Activated naive CD8-positive, alpha-beta T cell treated with anti-CD3 and anti-CD28 coated beads, Interleukin-2, amount 50 U/mL, for 16 hours (primary cell): ENCODE results near the gene NOC4L.
"Not testable (repeated sequence)": the region's sequence is repeated elsewhere in the genome, so short reads cannot be mapped to it uniquely, and the experiment has no call there.

Experiments
- DNase-seq: peaks from one replicate; pipeline ENCODE4 v3.0.0-alpha.2; 2020; ENCODE audit warnings: low read depth, low spot score

The NOC4L gene

DNA sequence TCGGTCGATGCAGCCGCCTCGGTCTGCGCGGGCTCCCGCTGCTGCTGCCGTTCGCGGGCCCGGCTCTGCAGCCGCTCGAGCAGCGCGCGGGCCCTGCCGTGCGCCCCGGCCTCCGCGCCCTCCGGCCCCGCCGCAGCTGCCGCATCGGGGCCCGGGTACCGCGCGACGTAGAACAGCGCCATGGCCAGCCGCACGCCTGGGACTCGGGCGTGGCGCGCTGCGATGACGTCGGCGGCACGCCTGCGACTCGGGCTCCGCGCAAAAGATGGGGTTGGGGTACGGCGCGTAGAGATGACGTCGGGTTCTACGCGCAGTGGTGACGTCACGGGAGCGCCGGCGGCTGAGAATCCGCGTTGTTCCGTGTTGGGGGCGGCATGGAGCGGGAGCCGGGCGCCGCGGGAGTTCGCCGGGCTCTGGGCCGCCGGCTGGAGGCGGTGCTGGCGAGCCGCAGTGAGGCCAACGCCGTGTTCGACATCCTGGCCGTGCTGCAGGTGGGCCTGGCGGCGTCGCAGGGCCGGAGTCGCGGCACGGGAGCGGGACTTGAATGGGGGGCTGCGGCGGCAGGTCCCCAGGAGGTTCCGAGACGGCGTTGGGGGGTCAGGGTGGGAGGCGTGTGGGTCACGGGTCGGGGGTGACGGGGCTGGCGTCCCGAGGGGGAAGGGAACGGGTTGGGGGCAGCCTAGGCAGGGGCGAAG, at the start of gene NOC4L, which contains the start of gene DDX51:
NOC4L (plus strand) TSS at position 343 of the 695 bp plus-strand sequence; CDS start at position 375, 32 bp downstream.
DDX51 (minus strand) TSS at position 205 of the 695 bp plus-strand sequence; CDS start at position 182, 23 bp downstream.
- DNase-seq = peak; percentile 91

DNA sequence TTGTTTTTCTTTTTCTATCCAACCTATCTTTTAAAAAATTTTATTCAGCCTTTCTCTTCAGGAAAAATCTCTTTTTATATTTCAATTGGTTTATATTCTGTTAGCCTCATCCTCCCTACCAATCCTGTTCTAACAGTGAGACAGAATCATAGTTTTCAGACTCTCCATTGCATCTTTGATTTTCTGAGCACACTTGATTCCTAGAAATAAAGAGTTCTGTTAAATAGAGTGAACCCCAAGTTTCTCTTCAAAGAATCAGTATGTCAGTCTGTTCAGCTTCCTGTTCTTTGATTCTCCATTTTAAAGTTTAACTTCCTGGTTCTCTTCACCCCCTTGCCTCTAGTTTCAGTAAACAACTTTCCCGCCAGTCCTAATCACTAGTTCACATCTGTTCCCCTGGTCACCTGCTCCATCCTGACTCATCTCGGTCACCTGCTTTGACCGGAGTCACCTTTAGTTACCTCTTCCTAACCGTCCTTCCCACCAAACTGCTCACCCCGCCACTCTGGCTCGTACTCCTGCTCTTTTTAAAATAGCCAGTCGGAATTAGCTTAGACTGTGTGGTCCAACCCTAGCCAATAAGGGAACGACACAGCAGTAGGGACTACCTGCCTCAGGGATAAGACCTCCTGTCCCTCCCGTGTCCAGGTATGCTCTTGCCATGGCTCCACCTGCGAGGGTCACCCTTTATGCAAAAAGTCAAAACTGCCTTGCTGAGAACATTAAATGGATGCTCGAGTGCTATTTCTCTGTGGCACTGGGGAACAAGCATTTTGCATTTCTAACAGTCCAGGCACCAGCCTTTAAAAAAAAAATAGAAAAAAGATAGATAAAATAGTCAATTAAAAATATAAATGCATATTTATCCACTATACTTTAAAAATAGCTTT, 48.5 kb upstream of the NOC4L start:
- no peak for DNase-seq

DNA sequence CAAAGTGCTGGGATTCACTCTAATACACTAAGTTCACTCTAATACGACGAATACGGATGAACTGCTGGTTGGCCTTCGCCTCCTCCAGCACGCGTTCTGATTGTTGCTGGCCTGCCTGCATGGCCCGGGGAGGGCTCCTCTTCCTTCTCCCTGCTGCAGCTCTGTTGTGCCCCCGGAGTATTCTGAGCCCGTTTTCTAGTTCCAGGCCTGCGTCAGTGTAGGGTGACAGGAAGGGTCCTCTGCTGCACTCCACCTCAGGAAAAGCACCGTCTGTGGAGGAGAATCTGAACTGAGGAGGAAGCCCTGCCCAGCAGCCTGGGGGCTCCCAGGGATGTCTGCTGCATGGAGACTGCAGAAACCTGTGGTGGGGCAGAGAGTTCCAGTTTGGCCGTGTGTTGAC, 44.5 kb upstream of the NOC4L start:
- no peak for DNase-seq

DNA sequence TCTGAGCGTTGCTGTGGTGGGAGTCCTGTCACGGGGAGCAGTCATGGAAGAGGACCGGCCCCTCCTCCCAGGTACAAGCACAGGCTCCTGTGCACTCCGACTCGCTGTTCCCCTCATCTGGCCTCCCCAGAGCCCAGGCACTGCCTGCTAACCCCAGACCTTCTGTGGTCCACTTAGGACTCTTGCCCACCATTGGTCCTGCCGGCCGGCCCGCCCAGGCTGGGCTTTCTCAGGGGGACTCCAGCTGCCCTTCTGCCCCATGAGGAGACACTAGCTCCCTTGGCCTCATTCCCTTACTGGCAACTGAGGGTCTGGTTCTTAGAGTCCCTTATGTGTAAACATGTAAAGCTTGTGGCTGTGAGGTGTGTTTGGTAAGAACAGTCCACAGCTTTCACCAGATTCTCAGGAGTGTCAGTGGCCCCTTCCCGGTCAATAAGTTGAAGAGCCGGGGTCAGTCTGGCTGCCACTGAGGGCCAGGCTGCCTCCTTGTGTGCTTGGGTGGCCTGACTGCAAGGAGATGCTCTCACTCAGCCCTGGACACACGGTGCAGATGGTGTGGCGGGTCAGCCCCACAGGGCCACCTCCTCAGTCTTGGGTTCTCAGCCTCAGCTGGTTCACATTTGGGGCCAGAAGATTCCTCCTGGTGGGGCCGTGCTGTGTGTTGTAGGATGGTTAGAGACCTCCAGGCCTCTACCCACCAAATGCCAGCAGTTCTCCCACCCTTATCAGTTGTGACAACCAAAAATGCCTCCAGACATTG, 43.8 kb upstream of the NOC4L start:
- DNase-seq = no peak

DNA sequence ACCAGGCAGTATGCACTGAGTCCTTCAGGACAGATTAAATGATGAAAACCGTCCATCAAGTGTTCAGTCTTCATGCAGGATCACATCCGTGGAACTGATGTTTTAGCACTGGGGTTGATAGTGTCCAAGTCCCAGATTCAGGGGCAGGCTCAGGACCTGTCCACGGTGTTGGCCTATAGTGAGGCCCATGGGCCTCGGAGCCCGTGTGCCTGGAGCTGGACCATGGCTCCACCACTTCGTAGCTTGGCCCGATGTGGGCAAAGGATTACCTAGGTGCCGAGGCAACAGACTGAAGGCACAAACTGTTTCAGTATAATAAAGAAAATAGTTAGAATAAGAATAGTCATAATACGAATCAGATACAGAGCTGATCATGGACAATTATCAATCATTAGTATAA, 42.0 kb upstream of the NOC4L start:
- DNase-seq = no peak

DNA sequence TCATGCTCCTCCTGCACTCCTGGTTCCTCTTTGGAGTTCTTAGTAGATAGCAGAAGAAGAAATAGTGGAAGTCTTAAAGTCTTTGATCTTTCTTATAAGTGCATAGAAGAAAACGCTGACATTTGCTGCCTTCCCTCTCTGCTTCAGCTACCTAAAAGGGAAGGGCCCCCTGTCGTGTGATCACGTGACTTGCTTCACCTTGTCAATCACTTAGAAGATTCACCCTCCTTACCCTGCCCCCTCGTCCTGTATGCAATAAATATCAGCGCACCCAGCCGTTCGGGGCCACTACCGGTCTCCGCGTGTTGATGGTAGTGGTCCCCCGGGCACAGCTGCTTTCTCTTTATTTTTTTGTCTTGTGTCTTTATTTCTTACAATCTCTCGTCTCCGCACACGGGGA, 41.2 kb upstream of the NOC4L start:
- DNase-seq = not testable (repeated sequence)

DNA sequence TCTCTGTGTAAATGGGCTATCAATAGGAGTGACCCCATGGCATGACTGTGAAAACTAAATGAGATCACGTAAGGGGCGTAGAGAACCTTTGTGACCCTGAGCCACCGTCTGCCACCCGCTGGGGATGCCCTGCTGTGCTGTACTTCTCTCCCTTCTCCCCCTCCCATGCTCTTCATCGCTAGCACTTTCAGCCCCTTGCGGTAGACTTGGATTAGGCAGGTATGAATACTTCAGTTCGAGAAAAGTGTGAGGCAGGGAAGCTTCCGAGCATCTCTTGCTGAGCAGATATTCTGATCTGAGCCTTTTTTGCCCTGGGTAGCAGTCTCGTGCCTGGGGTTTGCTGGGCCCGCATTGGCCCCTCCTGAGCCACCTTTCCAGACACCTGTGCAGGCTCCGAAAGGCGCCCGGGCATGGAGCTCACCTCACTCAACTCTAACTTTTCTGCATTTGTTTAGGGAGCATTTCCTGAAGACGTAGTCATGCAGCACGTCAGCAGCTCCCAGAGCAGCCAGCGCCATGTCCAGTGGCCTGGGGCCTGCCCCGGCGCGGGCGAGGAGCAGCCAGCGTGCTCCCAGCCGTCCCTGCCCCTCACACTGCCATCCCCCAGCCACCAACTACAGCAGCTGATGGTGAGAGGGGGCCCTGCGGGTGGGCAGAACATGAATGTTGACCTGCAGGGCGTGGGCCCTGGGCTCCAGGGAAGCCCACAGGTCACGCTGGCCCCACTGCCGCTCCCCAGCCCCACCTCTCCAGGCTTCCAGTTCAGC, 40.5 kb upstream of the NOC4L start:
- no peak for DNase-seq

DNA sequence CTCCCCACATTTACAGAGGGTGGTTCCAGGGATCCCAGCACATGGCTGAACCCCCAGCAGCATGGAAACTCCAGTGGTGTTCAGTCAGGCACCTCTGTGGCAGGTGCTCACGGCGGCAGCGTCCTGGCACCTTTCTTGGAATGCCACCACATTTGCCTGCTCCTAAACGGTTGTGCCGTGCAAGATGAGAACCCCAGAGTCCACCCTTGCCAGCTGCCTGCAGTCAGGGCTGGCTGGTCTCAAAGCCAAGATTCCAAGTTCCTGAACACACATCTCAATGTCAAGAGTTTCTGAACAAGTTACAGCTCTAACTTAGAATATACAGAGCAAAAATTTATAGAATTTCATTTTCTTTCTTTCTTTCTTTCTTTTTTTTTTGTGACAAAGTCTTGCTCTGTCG, 38.8 kb upstream of the NOC4L start:
- DNase-seq = no peak

DNA sequence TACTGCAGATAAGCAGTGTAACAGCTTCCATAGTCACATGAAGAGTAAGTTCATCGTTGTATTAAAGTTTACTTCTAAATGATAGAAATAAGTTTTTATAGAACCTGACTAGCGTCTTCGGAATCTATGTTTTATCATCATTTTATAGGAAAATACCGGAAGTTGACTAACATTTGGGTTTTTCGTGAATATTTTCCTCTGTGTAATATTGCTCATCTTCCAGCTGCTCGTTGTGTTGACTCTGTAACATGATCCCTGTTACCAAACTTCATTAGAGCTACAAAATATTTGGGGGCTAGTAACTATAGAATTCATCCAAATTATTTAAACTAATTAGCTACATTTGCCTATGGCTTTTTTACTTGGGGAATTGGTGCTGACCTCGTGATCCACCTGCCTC, 37.3 kb upstream of the NOC4L start:
- no peak for DNase-seq

DNA sequence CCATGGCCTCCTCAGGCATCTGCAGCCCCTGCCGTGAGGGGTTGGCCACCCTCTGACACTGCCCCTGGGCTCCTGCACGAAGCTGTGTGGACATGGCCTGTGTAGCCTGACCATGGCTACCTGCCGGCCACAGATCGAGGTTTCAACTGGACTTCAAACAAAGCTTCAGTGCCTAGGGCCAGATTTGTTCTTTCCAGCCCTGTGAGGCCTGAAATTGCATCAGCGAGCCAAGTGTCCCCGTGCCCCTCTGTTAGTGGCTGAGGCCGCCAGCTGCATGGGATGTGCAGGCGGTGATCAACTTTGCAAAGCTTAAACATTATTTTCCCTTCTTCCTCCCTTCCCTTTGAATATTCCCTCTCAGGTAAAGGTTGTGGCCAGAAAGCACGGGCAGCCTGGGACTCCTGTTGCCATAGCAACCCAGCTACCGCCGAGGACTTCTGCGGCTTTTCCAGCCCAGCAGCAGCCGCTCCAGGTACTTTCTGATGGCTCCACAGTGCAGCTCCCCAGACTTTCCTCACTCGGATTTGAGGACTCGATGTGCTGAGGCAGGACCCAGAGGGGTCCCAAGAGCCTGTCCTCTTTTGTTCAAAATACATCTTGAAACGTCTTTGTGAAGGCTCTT, 35.9 kb upstream of the NOC4L start:
- no peak for DNase-seq

DNA sequence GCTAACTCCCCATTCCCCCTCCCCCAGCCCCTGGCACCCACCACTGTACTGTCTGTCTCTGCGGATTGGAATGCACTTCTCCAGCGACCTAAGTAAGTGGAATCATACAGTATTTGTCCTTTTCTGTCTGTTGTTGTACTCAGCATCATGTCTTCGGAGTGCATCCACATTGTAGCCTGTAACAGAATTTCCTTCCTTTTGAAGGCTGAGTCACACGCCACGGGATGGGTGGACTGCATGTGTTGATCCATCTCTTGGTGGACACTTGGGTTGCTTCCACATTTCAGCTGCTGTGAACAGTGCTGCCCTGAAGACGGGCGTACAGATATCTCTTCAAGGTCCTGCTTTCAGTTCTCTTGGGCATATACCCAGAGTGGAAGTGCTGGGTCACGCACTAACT, 34.5 kb upstream of the NOC4L start:
- DNase-seq = no peak

DNA sequence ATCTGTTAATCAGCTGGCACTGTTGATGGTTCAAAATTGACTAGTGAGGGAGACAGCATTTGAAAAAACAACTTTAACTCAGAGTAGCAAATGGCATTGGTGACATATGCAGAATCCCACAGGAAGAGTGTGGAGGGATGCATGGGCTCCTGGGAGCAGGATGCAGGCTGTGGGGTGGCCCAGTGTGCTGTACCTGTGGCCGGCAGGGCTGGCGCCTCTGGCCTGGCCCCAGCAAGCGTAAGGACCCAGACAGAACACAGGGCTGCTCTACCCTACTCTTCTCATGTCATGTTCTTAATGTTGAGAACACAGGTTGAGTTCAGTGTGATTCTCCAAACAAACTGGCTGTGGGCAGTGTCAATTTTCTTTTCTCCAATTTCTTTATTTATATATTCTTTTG, 33.6 kb upstream of the NOC4L start:
- DNase-seq = no peak

DNA sequence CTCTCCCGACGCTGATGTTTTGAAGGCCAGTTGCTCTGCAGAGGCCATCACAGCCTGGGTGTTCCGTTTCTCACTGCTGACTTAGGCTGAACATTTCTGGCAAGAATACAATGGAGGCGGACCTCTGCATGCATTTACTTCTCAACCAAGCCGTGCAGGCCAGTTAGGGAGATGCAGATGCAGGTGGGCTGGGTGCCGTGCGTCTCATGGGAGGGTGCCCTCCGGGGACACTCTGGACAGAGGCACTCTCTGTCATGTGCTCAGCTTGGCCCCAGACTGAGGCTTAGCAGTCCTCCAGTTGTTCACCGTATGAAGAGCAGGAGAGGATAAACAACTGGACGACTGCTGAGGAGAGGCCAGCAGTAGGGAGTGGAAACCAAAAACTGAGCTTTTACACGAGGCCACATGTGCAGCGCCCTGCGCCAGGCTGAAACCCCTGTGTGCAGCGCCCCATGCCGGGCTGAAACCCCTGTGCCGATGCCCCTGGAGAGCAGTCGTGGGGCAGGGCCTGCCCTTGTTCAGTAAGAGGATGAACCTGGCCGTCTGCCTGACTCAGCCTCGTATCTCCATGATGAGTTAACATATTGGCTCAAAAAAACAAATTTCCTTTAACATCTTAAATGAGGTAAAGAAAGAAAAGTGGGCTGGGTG, 32.5 kb upstream of the NOC4L start:
- no peak for DNase-seq

DNA sequence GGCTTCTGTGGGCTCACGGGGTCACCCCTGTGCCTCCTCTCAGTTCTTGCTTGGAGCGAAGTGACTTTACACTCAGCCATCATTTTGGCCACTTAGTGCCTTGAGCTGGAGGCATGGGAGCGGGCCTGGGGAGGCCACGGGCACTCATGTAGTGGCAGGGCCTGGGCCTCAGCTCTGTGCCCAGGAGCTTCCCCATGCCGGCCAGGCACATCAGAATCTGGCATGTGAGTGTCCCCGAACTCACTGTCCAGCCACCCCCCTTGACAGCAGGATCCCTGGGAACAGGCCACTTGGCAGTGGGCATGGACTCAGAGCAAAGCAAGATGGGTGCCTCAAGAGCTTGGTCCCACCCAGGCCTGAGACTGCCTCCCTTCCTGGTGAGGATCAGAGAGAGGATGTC, 29.6 kb upstream of the NOC4L start:
- no peak for DNase-seq

DNA sequence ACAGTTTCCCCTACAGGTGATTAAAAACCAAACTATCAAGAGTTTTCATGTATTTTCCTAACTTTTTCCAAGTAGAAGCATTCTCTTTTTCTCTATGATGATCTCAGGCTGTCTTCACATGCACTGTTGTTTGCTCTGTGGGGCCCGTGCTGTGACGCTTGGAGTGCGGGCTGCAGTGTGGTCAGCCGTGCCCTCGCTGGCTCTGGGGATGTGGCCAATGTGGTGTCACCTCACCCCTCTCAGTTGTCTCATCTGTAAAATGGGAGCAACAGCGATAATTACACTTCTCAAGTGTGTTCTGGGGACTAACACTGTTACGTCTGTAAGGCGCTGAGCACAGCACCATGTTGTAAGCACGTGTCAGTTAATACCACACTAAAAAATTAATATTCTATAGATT, 28.8 kb upstream of the NOC4L start:
- DNase-seq = no peak

DNA sequence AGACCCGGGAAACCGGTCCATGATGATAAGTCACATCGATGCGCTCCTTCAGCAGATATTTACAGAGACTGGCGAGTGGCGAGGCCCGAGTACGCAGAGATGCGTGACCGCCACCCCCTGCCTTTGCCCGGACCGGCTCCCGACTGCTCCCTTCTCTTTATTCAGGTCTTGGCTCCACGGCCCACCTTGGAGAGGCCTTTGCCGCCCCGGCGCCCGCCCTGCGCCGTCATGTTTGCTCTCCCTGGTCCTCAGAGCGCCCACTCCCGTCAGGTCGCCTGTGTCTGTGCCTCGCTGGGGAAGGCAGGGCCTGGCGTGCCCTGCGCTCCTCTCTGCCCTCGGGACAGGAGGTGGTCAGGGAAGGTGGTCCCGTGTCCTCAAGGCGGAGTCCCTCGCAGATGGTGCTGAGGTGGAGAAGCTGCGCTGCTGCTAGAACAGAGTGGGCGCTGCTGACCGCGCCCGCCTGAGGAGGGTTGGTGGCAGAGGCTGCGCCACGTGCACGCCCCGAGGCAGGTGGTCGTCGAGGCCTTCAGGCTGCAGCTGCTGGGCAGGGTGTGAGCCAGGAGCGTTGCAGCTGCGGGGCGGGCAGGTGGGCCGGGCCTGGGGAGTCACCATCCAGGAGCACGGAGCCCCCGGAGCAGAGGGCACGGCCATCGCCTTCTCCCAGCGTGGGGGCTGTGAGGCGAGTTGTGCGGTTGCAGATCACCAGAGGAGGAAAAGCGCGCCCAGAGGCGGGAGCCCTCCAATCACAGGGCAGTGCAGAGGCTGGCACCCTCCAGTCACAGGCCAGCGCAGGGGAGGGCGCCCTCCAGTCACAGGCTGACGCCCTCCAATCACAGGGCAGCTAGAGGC, 27.3 kb upstream of the NOC4L start:
- no peak for DNase-seq

DNA sequence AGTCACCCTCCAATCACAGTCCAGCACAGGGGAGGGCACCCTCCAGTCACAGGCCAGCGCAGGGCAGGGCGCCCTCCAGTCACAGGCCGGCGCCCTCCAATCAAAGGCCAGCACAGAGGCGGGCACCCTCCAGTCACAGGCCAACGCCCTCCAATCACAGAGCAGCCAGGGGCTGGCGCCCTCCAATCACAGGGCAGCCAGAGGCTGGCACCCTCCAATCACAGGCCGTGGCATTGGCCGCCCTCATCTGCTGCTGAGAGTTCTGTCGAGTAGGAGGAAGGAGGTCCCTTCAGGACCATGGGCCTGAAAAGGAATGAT, 26.7 kb upstream of the NOC4L start:
- DNase-seq = no peak

DNA sequence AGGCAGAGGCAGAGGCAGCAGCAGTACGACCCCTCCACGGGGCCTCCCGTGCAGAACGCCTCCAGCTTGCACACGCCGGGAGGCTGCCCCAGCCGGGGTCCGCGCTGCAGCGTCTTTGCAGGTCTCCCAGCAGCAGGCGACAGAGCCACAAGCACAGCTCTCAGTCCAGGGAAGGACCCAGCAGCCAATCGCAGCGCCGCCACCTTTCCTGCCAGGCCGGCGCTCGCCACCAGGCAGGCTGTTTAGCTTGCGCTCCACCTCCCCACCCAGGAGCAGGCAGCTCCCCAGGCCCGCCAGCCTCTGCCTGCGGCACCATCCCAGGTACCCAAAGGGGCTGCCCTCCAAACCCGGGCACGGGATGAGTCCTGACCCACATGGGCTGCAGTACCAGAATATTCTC, 25.4 kb upstream of the NOC4L start:
- no peak for DNase-seq

DNA sequence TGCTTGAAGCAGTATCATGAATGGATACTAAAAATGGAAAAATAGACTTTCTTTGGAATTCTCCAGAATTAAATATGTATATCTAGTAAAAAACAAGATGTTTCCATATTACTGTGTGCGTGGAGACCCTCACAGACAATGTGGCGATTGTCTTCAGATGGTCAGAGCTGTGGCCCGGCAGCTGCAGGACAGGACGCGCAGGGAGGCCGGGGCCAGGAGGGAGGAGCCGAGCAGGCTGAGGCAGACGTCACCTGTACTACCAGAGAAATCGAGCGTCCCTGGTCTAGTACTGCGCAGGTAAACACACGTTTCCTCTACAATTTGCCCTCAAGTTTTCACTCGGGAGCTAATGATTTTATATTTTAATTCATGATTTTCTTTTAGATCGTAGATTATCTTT, 23.0 kb upstream of the NOC4L start:
- no peak for DNase-seq
